ENCODE measurements around the gene DLGAP1.

- TF ChIP-seq, protein P1, sequence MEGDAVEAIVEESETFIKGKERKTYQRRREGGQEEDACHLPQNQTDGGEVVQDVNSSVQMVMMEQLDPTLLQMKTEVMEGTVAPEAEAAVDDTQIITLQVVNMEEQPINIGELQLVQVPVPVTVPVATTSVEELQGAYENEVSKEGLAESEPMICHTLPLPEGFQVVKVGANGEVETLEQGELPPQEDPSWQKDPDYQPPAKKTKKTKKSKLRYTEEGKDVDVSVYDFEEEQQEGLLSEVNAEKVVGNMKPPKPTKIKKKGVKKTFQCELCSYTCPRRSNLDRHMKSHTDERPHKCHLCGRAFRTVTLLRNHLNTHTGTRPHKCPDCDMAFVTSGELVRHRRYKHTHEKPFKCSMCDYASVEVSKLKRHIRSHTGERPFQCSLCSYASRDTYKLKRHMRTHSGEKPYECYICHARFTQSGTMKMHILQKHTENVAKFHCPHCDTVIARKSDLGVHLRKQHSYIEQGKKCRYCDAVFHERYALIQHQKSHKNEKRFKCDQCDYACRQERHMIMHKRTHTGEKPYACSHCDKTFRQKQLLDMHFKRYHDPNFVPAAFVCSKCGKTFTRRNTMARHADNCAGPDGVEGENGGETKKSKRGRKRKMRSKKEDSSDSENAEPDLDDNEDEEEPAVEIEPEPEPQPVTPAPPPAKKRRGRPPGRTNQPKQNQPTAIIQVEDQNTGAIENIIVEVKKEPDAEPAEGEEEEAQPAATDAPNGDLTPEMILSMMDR (IDR thresholded peaks at IDR 0.05): no peak
- TF ChIP-seq MAX (IDR thresholded peaks at IDR 0.05; ENCODE audit: low read depth) (no peak), EP300 (IDR thresholded peaks at IDR 0.05; ENCODE audit: borderline replicate concordance in 1 of 2, low read depth in 1 of 2, low read length in 1 of 2) (no peak), REST (IDR thresholded peaks at IDR 0.05; ENCODE audit: low read depth, low read length) (no peak), EZH2phosphoT487 (IDR thresholded peaks at IDR 0.05; ENCODE audit: borderline replicate concordance, low read depth) (no peak), YY1 (IDR thresholded peaks at IDR 0.05; ENCODE audit: low read depth) (no peak)
- TF ChIP-seq, protein P2, sequence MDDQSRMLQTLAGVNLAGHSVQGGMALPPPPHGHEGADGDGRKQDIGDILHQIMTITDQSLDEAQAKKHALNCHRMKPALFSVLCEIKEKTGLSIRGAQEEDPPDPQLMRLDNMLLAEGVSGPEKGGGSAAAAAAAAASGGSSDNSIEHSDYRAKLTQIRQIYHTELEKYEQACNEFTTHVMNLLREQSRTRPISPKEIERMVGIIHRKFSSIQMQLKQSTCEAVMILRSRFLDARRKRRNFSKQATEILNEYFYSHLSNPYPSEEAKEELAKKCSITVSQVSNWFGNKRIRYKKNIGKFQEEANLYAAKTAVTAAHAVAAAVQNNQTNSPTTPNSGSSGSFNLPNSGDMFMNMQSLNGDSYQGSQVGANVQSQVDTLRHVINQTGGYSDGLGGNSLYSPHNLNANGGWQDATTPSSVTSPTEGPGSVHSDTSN (IDR thresholded peaks at IDR 0.05): no peak
These were observed 862.2 kb downstream of the DLGAP1 start for GRCh38 chr18:3592864-3593263.
